ENCODE measurements around the gene AUTS2. TPM values are rescaled to one million over a fixed set of nuclear protein-coding genes. Genes with fewer than 3 reads are reported as not detected.
"Not testable (repeated sequence)": the region's sequence is repeated elsewhere in the genome, so short reads cannot be mapped to it uniquely, and the experiment has no call there.

AUTS2 gene
- total and polyA plus RNA-seq, 2 donors = 13.4 to 87.7 TPM

- H3K4me1 ChIP-seq (ENCODE audit: insufficient read depth) = no peaks in the 10 kb centered on the region
- DNase-seq (ENCODE audit: extremely low spot score) = no peak
- H3K36me3 ChIP-seq (ENCODE audit: insufficient read depth) = no peaks in the 10 kb centered on the region
- H3K4me3 ChIP-seq (ENCODE audit: low read depth, low read length) = no peak overlapping the region
- 89% methylated on average over 1 of the region's 1 CpG for WGBS
- no peak overlapping the region for H3K27ac ChIP-seq (ENCODE audit: low read depth)
Observed at GRCh38 chr7:69769826-69770225, 171.6 kb downstream of the AUTS2 start.

- no peaks in the 10 kb centered on the region for H3K4me1 ChIP-seq (ENCODE audit: insufficient read depth)
- WGBS = 89% methylated on average over 6 of the region's 6 CpGs
- no peak overlapping the region for H3K27ac ChIP-seq (ENCODE audit: low read depth)
- no peak overlapping the region for H3K4me3 ChIP-seq (ENCODE audit: low read depth, low read length)
- no peaks in the 10 kb centered on the region for H3K36me3 ChIP-seq (ENCODE audit: insufficient read depth)
- no peak for DNase-seq (ENCODE audit: extremely low spot score)
Observed at GRCh38 chr7:69770613-69771012, 172.3 kb downstream of the AUTS2 start.

- Histone ChIP-seq H3K4me1 (ENCODE audit: insufficient read depth) (no peaks in the 10 kb centered on the region), H3K27ac (ENCODE audit: low read depth) (no peak overlapping the region), H3K36me3 (ENCODE audit: insufficient read depth) (no peaks in the 10 kb centered on the region), H3K4me3 (ENCODE audit: low read depth, low read length) (no peak overlapping the region)
- 40% methylated on average over 9 of the region's 9 CpGs for WGBS
- no peak for DNase-seq (ENCODE audit: extremely low spot score)
Observed at GRCh38 chr7:69772718-69773436, 174.6 kb downstream of the AUTS2 start.

- Histone ChIP-seq H3K36me3 (ENCODE audit: insufficient read depth) (no peaks in the 10 kb centered on the region), H3K4me3 (ENCODE audit: low read depth, low read length) (no peak overlapping the region), H3K27ac (ENCODE audit: low read depth) (no peak overlapping the region), H3K4me1 (ENCODE audit: insufficient read depth) (no peaks in the 10 kb centered on the region)
- WGBS = 63% methylated on average over 9 of the region's 9 CpGs
- no peak for DNase-seq (ENCODE audit: extremely low spot score)
Observed at GRCh38 chr7:69773535-69774225, 175.4 kb downstream of the AUTS2 start.

- H3K27ac ChIP-seq (ENCODE audit: low read depth) = no peak overlapping the region
- no peak overlapping the region for H3K4me3 ChIP-seq (ENCODE audit: low read depth, low read length)
- no peaks in the 10 kb centered on the region for H3K4me1 ChIP-seq (ENCODE audit: insufficient read depth)
- 69% methylated on average over 6 of the region's 6 CpGs for WGBS
- no peaks in the 10 kb centered on the region for H3K36me3 ChIP-seq (ENCODE audit: insufficient read depth)
- DNase-seq (ENCODE audit: extremely low spot score) = no peak
Observed at GRCh38 chr7:69775231-69775771, 177.0 kb downstream of the AUTS2 start.

- WGBS = 74% methylated on average over 1 of the region's 1 CpG
- H3K4me3 ChIP-seq (ENCODE audit: low read depth, low read length) = no peak overlapping the region
- H3K4me1 ChIP-seq (ENCODE audit: insufficient read depth) = no peaks in the 10 kb centered on the region
- DNase-seq (ENCODE audit: extremely low spot score) = no peak
- no peaks in the 10 kb centered on the region for H3K36me3 ChIP-seq (ENCODE audit: insufficient read depth)
- H3K27ac ChIP-seq (ENCODE audit: low read depth) = no peak overlapping the region
Observed at GRCh38 chr7:69776611-69777010, 178.3 kb downstream of the AUTS2 start.

GRCh38 chr7:69778138-69778537 is 179.9 kb downstream of the AUTS2 start:
- no peak overlapping the region for H3K27ac ChIP-seq (ENCODE audit: low read depth)
- H3K4me1 ChIP-seq (ENCODE audit: insufficient read depth) = no peaks in the 10 kb centered on the region
- DNase-seq (ENCODE audit: extremely low spot score) = no peak
- H3K4me3 ChIP-seq (ENCODE audit: low read depth, low read length) = no peak overlapping the region
- H3K36me3 ChIP-seq (ENCODE audit: insufficient read depth) = no peaks in the 10 kb centered on the region

GRCh38 chr7:69780379-69780778 is 182.1 kb downstream of the AUTS2 start:
- Histone ChIP-seq H3K27ac (ENCODE audit: low read depth) (no peak overlapping the region), H3K4me3 (ENCODE audit: low read depth, low read length) (no peak overlapping the region), H3K4me1 (ENCODE audit: insufficient read depth) (no peaks in the 10 kb centered on the region), H3K36me3 (ENCODE audit: insufficient read depth) (no peaks in the 10 kb centered on the region)
- no peak for DNase-seq (ENCODE audit: extremely low spot score)
- 99% methylated on average over 1 of the region's 1 CpG for WGBS

GRCh38 chr7:69781412-69781846 is 183.2 kb downstream of the AUTS2 start:
- Histone ChIP-seq H3K4me3 (ENCODE audit: low read depth, low read length) (no peak overlapping the region), H3K27ac (ENCODE audit: low read depth) (no peak overlapping the region), H3K36me3 (ENCODE audit: insufficient read depth) (no peaks in the 10 kb centered on the region), H3K4me1 (ENCODE audit: insufficient read depth) (no peaks in the 10 kb centered on the region)
- no peak for DNase-seq (ENCODE audit: extremely low spot score)
- 19% methylated on average over 3 of the region's 3 CpGs for WGBS

GRCh38 chr7:69782917-69783684 is 184.8 kb downstream of the AUTS2 start:
- DNase-seq (ENCODE audit: extremely low spot score) = peak; percentile 74
- Histone ChIP-seq H3K4me1 (ENCODE audit: insufficient read depth) (no peaks in the 10 kb centered on the region), H3K4me3 (ENCODE audit: low read depth, low read length) (no peak overlapping the region), H3K27ac (ENCODE audit: low read depth) (no peak overlapping the region), H3K36me3 (ENCODE audit: insufficient read depth) (no peaks in the 10 kb centered on the region)
- WGBS = 29% methylated on average over 7 of the region's 7 CpGs

- H3K36me3 ChIP-seq (ENCODE audit: insufficient read depth); H3K4me1 ChIP-seq (ENCODE audit: insufficient read depth); H3K4me3 ChIP-seq (ENCODE audit: low read depth, low read length); H3K27ac ChIP-seq (ENCODE audit: low read depth); DNase-seq (ENCODE audit: extremely low spot score): not testable (repeated sequence)
- 97% methylated on average over 6 of the region's 6 CpGs for WGBS
Observed at GRCh38 chr7:69786130-69786529, 187.9 kb downstream of the AUTS2 start.

- no peak overlapping the region for H3K4me3 ChIP-seq (ENCODE audit: low read depth, low read length)
- H3K4me1 ChIP-seq (ENCODE audit: insufficient read depth) = no peaks in the 10 kb centered on the region
- H3K36me3 ChIP-seq (ENCODE audit: insufficient read depth) = no peaks in the 10 kb centered on the region
- DNase-seq (ENCODE audit: extremely low spot score) = no peak
- 89% methylated on average over 3 of the region's 3 CpGs for WGBS
- no peak overlapping the region for H3K27ac ChIP-seq (ENCODE audit: low read depth)
Observed at GRCh38 chr7:69786730-69787395, 188.6 kb downstream of the AUTS2 start.

- Histone ChIP-seq H3K36me3 (ENCODE audit: insufficient read depth) (no peaks in the 10 kb centered on the region), H3K4me3 (ENCODE audit: low read depth, low read length) (no peak overlapping the region), H3K4me1 (ENCODE audit: insufficient read depth) (no peaks in the 10 kb centered on the region), H3K27ac (ENCODE audit: low read depth) (no peak overlapping the region)
- 85% methylated on average over 5 of the region's 5 CpGs for WGBS
- DNase-seq (ENCODE audit: extremely low spot score) = no peak
Observed at GRCh38 chr7:69787736-69788431, 189.6 kb downstream of the AUTS2 start.
